HS-27A (cell line): Measurements from ENCODE around the gene LIMS2.
A peak's percentile ranks its signal among the peaks of the same experiment; 100 is the strongest.

ENCODE experiments used
- DNase-seq: peaks from one replicate; pipeline ENCODE4 v3.0.0-alpha.2; 2012; ENCODE audit warnings: low read depth, missing footprints

LIMS2 gene

DNA sequence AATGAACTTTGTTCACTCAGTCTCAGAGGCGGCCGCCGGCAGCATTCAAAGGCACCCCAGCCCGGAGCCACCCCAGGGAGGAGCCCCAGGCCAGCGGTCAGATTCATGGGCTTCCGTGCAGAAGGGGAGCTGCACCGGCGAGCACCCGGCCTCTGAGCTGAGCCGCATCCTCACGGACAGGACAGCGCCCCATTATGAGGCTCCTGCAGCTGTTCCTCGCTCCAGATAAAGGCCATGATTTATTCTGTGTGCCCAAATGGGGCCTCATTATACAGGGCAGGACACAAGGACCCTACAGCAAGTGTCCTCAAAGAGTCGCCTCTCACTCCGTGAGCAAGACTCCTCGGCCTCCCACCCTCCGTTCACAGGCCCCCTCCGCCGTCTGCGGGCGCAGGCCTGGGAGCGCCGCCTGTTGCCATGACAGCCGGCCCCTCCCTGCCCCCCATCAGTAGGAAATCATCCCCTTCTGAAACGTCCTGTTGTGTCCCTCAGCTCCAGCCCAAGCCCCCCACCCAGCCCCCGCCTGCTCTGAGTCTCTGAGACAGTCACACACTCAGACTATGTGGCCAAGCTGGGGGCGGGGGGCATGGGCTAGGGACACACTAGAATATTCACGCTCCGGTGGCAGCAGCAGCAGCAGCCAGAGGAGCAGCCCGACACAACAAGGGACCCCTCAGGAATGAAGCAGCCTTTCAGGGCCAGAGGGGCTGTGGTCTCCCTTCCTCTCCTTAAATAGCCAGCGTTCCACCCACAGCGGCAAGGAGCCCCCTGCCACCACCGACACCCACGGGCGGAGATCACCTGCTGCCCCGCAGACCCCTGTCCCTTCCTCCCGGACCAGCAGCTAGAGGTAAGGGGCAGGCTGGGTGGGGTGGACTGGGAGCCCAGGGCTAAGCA, 29.7 kb downstream of the LIMS2 start, which contains the start of gene GPR17:
TSS of gene GPR17 (plus strand) at position 759 of the 897 bp plus-strand sequence. CDS start 4,583 bp downstream, outside the sequence.
- no peak for DNase-seq

DNA sequence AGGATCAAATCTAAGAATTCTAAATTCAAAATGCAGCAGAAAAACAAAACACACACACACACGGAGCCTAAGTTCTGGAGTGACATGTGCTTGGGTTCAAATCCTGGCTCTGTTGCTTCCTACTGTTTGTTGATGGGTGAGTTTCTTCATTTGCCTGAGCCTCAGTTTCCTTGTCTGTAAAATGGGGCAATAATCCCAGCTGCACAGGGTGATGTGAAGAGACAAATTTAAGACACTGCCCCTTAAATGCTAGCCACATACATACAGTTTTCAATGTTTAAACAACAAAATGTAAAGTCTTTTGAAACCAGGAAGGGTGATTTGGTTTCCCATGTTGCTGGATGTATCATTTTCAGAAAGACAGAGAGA, 30.3 kb downstream of the LIMS2 start:
- no peak for DNase-seq

DNA sequence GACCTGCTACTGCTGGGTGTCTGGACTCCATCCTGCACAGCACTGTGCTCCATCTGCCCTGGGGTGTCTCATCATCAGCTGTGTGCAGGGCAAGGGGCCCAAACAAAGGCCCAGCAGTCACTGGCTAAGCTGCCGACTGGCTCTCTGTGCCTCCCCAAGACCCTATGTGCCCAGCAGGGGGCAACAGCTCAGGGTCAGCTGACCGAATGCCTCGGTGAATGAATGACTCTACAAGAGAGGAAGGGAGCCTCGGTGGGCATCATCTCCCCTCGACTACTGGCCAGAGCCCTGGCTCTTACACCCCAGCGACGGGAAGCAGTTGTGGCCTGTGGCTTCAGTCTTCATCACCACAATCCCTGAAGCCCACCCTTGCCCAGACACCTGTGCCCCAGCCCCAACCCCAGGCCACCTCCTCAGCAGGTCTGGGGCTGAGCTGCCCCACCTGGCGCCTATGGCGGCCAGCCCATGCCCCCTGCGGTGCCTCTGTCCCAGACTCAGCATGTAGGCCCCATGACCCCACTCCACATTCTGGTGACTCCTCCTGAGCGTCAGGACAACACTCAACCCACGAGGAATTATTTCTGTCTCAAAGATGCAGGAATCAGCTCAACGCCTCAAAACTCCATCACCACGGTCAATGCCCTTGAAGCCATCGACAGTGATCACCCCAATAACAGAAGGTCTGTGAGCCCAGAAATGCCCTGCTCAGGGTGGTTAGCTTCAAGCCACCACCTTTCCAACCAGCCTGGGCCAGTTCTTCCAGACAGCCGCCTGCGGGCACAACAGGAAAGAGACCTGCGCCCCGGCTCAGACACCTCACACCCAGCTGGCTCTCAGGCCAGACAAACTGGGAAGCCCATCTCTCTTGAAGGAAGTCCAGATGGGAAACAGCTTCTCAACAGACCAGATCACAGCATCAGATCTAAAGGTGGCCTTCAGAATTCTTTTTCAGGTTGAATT, 31.0 kb downstream of the LIMS2 start:
- no peak for DNase-seq

- no peak for DNase-seq
These were observed 31.8 kb downstream of the LIMS2 start for GRCh38 chr2:127643439-127644065.

GRCh38 chr2:127642706-127643438, 32.5 kb downstream of the LIMS2 start:
- DNase-seq, result no peak

- DNase-seq, result no peak
These were observed 33.4 kb downstream of the LIMS2 start for GRCh38 chr2:127641846-127642507.

DNA sequence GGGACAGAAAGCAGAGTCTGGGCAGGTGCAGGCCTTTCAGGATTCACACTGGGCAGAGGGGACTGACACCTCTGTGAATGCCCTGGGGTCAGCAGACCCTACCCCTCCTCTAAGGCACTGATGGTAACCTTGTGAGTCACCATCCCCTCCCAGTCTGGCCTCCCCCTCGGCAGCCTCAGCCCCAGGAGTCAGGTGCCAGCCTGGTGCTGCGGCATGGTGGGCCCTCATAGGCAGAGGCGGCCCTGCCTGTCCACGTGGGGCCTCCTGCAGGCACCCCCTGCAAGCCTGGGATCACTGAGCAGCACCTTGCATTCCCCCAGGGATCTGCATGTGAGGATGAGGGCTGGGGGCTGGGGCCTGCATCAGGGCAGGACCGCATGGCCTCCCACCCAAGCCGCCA, 34.2 kb downstream of the LIMS2 start:
- DNase-seq, result no peak

DNA sequence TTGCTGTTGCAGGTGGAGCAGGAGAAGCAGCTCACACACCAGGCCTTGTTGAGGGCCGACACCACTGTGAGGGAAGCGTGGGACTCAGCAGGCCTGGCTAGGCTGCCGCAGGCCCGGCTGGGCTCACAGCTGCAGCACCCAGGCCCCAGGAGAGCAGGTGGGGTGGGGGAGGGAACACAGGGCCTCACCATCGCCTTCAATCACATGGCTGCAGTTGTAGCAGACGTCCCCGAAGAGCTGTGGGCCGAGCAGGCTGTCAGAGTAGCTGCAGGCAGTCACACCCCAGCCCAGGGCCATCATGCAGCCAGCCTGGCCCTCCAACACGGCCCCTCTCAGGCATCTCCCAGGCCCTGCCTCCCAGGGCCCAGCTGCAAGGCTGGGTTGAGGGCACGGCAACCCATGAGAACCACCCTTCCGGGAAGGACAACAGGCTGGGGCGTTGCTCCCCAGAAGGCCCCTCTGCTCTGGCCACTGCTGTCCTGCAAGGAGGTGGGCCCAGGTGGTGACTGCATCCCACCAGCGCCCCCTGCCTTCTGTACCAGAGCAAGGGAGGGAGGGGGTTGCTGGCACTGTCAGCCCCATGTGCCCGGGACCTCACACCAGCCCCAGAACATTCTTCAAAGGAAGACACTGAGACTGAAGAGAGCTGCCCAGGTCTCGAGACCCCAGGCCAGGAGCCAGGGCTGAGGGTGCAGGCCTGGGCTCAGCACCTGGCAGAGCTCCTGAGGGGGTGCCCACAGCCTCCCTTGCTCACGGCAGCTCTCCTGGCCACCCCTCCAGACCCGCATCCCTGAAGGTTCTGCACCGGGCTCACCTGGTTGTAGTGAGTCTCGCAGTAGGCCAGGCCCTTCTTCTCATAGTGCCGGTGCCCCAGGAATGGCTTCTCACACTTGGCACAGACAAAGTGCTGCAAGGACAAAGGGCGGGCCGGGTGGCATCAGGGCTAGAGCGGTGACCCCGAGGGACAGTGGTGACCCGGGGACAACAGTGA, 35.0 kb downstream of the LIMS2 start:
- DNase-seq, result no peak

GRCh38 chr2:127639111-127639474, 36.2 kb downstream of the LIMS2 start:
- no peak for DNase-seq

DNA sequence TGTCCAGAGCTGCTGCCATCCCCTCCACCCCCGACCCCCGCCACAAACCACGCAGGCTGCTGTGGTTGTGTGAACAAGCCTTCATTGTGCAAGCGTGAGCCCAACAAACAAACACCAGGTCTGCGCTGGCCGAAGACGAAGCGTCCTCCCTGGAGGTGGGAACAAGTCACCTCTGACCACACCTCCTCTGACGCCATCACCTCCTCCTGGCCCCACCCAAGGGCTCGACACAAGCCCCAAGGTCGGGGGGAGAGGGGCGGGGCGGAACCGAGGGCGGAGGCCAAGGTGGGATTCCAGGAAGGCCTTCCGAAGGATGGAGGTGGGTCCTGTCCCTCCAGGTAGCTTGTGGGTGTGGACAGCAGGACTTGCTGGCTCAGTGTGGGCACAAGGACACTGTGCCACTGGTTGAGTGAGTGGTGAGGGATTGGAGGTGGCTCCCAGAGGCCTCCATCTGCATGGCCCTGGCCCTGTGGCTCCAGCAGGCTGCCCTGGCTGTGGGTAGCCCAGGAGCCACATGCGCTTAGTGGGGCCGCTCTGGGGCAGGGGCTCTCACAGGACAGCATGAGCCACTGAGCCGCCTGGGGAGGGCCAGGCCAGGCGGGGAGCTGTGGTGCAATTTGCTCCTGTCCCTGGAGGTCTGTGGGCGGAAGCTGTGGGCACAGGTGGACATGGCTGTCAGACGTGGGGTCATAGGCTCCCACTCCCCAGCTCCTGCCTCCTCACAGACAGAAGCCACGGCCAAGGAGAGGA, 36.8 kb downstream of the LIMS2 start:
- no peak for DNase-seq

DNA sequence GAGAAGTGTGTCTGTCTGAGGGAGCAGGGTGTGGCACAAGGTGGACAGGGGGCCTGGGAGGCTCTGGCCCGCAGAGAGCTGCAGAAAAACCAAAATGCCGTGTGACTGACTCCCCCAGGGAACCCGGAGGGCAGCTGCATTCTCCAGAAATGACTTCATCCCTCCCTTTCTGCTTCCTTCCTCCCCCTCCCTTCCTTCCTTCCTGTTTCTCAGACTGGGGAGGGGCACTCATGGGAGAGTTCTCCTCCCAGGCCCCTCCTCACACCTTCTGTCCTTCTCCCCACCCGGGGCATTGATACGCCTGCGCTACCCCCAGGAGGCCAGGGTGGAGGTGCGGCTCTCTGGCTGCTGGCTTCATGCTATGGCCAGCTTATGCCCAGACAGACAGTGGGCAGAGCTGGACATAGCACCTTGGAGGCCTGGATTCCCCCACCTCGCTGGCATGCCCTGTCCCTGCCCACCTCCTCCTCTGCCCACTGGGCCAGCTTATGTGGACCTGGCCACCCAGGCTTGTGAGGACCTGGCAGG, 37.5 kb downstream of the LIMS2 start:
- DNase-seq, result peak; percentile 97

DNA sequence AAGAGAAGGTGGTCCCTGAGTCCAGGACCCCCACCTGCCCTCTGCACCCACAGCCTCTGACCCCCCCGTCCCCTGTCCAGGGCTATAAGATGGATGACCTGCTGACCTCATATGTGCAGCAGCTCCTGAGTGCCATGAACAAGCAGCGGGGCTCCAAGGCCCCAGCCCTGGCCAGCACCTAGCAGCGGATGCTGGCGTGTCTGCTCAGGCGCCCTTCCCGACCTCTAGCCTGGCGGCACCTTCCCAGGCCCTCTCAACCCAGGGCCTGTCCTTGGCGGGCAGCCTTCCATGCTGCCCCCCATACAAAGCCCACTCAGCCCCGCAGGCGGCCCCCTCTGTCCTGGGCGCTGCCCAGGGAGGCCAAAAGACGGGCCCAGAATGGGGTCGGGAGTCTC, 38.1 kb downstream of the LIMS2 start:
- DNase-seq, result no peak

DNA sequence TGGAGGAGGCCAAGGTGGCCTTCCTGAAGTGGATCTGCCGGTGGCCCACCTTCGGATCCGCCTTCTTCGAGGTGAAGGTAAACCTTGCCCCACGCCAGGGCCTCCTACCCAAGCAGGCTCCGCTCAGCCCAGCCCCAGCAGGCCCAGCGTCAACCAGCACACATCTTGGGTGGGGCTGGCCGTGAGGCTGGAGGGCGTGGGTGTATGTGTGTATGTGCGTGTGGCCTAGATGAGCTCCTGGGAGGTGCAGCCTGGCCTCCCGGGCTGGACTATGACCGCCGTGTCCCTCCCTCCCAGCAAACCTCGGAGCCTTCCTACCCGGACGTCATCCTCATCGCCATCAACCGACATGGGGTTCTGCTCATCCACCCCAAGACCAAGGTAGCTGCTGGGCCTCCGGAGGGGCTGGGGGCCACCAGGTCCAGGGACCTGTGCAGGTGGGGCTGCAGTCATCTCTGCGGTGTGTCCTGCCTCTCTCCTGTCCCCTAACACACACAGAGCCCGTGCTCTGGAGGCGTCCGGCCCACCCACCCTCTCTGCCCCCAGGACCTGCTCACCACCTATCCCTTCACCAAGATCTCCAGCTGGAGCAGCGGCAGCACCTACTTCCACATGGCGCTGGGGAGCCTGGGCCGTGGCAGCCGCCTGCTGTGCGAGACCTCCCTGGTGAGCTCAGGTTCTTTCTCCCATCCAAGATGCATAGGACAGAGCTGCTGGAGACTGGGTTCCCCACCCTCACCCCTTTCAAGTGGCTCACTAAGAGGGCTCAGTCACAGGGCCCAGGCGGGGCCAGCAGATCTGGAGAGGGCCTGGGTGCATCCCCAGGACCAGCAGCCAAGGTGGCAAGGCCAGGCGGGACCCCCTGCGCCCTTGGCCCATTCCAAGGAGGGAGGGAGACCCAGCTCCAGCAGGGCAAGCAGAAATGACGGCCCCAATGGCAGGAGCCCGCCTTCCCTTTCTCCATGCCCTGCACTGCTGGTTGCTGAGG, 38.8 kb downstream of the LIMS2 start:
- DNase-seq, result no peak

DNA sequence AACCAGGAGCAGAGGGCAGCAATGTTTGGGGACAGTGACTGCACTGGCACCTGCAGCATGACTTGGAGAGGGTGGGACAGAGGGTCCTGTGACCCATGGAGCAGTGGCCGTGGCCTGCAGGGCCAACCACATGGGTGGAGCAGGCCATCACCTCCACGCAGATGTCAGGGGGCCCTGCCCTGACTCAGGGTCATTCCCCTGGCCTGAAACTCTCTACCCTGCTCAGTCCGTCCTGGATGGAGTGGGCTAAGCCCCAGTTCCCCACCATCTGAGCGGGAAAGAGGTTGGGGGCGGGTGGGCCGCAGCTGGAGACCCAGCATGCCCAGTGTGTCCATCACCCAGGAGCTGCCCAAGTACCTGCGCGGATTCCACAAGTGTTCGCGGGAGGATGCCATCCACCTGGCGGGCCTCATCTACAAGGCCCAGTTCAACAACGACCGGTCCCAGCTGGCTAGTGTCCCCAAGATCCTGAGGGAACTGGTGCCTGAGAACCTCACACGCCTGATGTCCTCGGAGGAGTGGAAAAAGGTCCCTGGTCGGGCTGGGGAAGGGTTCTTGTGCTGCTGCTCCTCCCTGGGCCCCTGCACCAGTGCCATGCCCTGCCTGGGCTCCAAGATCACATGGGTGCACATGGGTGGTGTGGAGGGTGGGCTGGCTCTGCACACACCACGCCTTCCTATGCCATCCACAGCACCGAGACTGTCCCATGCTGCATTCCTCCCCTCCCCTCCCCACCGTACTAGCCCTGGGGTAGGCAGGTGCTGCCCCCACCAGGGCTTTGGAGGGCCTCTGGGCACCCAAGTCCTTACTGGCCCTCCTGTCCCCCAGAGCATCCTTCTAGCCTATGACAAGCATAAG, 39.7 kb downstream of the LIMS2 start:
- no peak for DNase-seq

- no peak for DNase-seq
These were observed 40.5 kb downstream of the LIMS2 start for GRCh38 chr2:127634626-127635379.

DNA sequence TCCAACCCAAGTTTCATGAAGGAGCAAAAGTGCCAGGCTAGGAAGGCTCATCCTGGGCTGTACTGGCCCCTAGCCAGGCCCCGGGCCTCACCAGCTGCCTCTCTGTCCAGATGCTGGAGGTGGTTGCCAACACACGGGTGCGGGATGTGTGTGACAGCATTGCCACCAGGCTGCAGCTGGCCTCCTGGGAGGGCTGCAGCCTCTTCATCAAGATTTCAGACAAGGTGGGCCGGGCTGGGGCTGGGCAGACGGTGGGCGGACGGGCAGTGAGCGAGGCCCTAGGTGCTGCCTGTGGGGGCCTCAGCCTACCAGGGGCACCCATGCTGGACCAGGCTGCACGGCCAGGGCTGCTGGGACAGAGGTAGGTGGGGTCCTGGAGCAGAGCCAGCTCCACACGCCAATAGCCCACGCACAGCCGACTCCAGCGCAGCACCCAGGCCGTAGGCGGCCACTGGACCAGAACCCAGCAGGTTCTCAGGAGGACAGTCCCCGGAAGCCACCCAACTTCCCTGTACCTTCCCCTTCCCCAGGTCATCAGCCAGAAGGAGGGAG, 41.2 kb downstream of the LIMS2 start:
- no peak for DNase-seq
